Stimulated activated CD8-positive, alpha-beta memory T cell treated with anti-CD3 and anti-CD28 coated beads, Interleukin-4, amount 100 ng/mL, for 4 hours (primary cell): Measurements from ENCODE around the gene FBXL13.
"Not testable (repeated sequence)": the region's sequence is repeated elsewhere in the genome, so short reads cannot be mapped to it uniquely, and the experiment has no call there.

Source experiments
- DNase-seq, 2 donors: peaks; one replicate each; pipeline ENCODE4 v3.0.0-alpha.2; 2020; ENCODE audit warnings: low read depth in 2 of 2, low spot score in 1 of 2

The FBXL13 gene

GRCh38 chr7:102902052-102902451 lies 172.5 kb downstream of the FBXL13 start:
- not testable (repeated sequence) for DNase-seq

GRCh38 chr7:102898532-102898859 lies 176.1 kb downstream of the FBXL13 start:
- DNase-seq: no peak

- no peak for DNase-seq
Observed at GRCh38 chr7:102897856-102898531, 176.6 kb downstream of the FBXL13 start.

- no peak for DNase-seq
Observed at GRCh38 chr7:102897211-102897631, 177.4 kb downstream of the FBXL13 start.

GRCh38 chr7:102896585-102896984 lies 178.0 kb downstream of the FBXL13 start:
- DNase-seq: no peak

GRCh38 chr7:102895602-102896001 lies 179.0 kb downstream of the FBXL13 start:
- DNase-seq: no peak

- no peak for DNase-seq
Observed at GRCh38 chr7:102892631-102893278, 181.8 kb downstream of the FBXL13 start.

- no peak for DNase-seq
Observed at GRCh38 chr7:102891693-102892261, 182.8 kb downstream of the FBXL13 start.

GRCh38 chr7:102890971-102891692 lies 183.5 kb downstream of the FBXL13 start:
- DNase-seq: no peak

GRCh38 chr7:102890292-102890970 lies 184.2 kb downstream of the FBXL13 start:
- DNase-seq: no peak

- DNase-seq: no peak
Observed at GRCh38 chr7:102889851-102890250, 184.7 kb downstream of the FBXL13 start.

- DNase-seq: no peak
Observed at GRCh38 chr7:102888561-102889233, 185.9 kb downstream of the FBXL13 start.

- DNase-seq: no peak
Observed at GRCh38 chr7:102883098-102883860, 191.3 kb downstream of the FBXL13 start.

- no peak for DNase-seq
Observed at GRCh38 chr7:102875700-102876295, 198.8 kb downstream of the FBXL13 start.

GRCh38 chr7:102874966-102875365 lies 199.6 kb downstream of the FBXL13 start:
- DNase-seq: no peak

- DNase-seq: no peak
Observed at GRCh38 chr7:102874166-102874829, 200.3 kb downstream of the FBXL13 start.

- DNase-seq: no peak
Observed at GRCh38 chr7:102873470-102874165, 201.0 kb downstream of the FBXL13 start.

- DNase-seq: no peak
Observed at GRCh38 chr7:102872460-102872859, 202.1 kb downstream of the FBXL13 start.

GRCh38 chr7:102869195-102869594 lies 205.4 kb downstream of the FBXL13 start:
- DNase-seq: no peak
